Hepatocyte (in vitro differentiated cells): ENCODE data around the gene ARHGAP21.

Experiments used
- CTCF ChIP-seq: fragments of 200-600 bp; sonication (generic); IDR thresholded peaks from 2 replicates; pipeline ENCODE4 v1.5.1; 2016; ENCODE audit warnings: antibody characterized with exemption, mild to moderate bottlenecking; ENCODE audit not compliant: poor library complexity
- EZH2 ChIP-seq: fragments of 200-600 bp; sonication (generic); IDR thresholded peaks from 2 replicates; pipeline ENCODE4 v1.6.1; 2016; ENCODE audit warnings: antibody characterized with exemption, mild to moderate bottlenecking, borderline replicate concordance
- EZH2phosphoT487 ChIP-seq: fragments of 200-600 bp; sonication (generic); IDR thresholded peaks from one replicate; pipeline ENCODE4 v1.6.1; 2018; ENCODE audit warnings: antibody characterized with exemption, mild to moderate bottlenecking, low read depth, moderate library complexity; ENCODE audit not compliant: unreplicated experiment, severe bottlenecking

DNA sequence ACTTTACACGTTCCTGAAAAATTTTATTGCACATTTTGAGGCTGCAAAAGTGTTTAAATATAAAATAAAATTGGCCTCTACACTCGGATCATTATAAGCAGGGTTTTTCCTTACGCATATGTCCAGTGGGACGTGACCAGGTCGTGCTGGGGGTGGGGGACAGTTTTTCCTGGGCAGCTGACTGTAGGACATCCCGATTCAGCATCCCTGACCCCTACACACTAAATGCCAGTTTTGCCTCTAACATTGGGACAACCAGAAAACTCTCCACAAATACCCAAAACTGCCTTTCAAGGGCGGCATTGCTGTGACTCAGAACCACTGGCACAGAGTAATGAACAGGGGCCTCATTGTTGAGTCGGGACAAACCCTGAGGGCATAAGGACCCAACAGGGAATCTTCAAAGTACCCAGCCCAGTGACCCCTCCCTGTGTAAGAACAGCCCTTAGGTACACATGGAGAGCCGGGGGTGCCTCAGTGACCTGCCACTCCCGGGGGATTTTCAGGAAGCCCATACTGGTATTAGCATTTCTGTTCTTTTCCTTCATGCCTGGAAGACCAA, 170.6 kb downstream of the ARHGAP21 start:
- TF ChIP-seq CTCF (no peak), EZH2 (no peak), EZH2phosphoT487 (no peak)
